Loucy (cell line): ENCODE measurements around the gene NIP7.

ENCODE experiments used
- H2AFZ ChIP-seq: fragments of 200-600 bp; sonication (generic); 2 replicates; pipeline ENCODE4 v1.6.0; 2016; ENCODE audit warnings: antibody characterized with exemption, mild to moderate bottlenecking, low read length, moderate library complexity
- H3F3A ChIP-seq: fragments of 200-600 bp; 2 replicates; pipeline ENCODE4 v1.6.0; 2016; ENCODE audit warnings: antibody characterized with exemption, low read depth, mild to moderate bottlenecking
- H3K27me3 ChIP-seq: fragments of 200-600 bp; sonication (generic); 2 replicates; pipeline ENCODE4 v1.6.1; 2014; ENCODE audit warnings: low read length, mild to moderate bottlenecking; ENCODE audit not compliant: insufficient read depth, poor library complexity, severe bottlenecking
- H3K36me3 ChIP-seq: fragments of 200-600 bp; sonication (generic); 2 replicates; pipeline ENCODE4 v1.6.1; 2016; ENCODE audit warnings: low read length; ENCODE audit not compliant: insufficient read depth
- H3K4me1 ChIP-seq: fragments of 200-600 bp; sonication (generic); 2 replicates; pipeline ENCODE4 v1.5.1; 2014; ENCODE audit warnings: low read length, mild to moderate bottlenecking; ENCODE audit not compliant: insufficient read depth, poor library complexity, severe bottlenecking
- H3K4me2 ChIP-seq: fragments of 200-600 bp; sonication (generic); 2 replicates; pipeline ENCODE4 v1.6.0; 2014; ENCODE audit warnings: antibody characterized with exemption, low read length, low read depth, mild to moderate bottlenecking; ENCODE audit not compliant: poor library complexity, severe bottlenecking
- H3K4me3 ChIP-seq: fragments of 200-600 bp; sonication (generic); 2 replicates; pipeline ENCODE4 v1.5.1; 2014; ENCODE audit warnings: low read length, mild to moderate bottlenecking, mixed read lengths; ENCODE audit not compliant: poor library complexity, severe bottlenecking
- H3K79me2 ChIP-seq: fragments of 200-600 bp; sonication (generic); 2 replicates; pipeline ENCODE4 v1.6.1; 2014; ENCODE audit warnings: low read length; ENCODE audit not compliant: insufficient read depth
- H3K9ac ChIP-seq: fragments of 200-600 bp; sonication (generic); 2 replicates; pipeline ENCODE4 v1.6.0; 2014; ENCODE audit warnings: mild to moderate bottlenecking, low read depth, low read length, moderate library complexity; ENCODE audit not compliant: poor library complexity, severe bottlenecking
- H3K9me2 ChIP-seq: fragments of 200-600 bp; sonication (generic); replicated peaks from 2 replicates; pipeline ENCODE4 v1.6.1; 2016; ENCODE audit warnings: low read depth, low read length, mixed read lengths
- H3K9me3 ChIP-seq: fragments of 200-600 bp; sonication (generic); 2 replicates; pipeline ENCODE4 v1.6.1; 2014; ENCODE audit warnings: mild to moderate bottlenecking, antibody characterized with exemption, low read length, low read depth; ENCODE audit not compliant: insufficient read depth
- H4K20me1 ChIP-seq: fragments of 200-600 bp; sonication (generic); 2 replicates; pipeline ENCODE4 v1.6.0; 2014; ENCODE audit warnings: antibody characterized with exemption, low read length, mild to moderate bottlenecking; ENCODE audit not compliant: insufficient read depth, poor library complexity, severe bottlenecking
- EZH2phosphoT487 ChIP-seq: fragments of 200-600 bp; IDR thresholded peaks from 2 replicates; pipeline ENCODE4 v1.6.1; 2018; ENCODE audit warnings: antibody characterized with exemption, mild to moderate bottlenecking, moderate library complexity, borderline replicate concordance
- TF ChIP-seq, protein P1 (sequence below): fragments of 200-600 bp; sonication (generic); conservative IDR thresholded peaks from 2 replicates; pipeline ENCODE4 v1.5.1; 2014; ENCODE audit warnings: mild to moderate bottlenecking, antibody characterized with exemption, low read length

Gene NIP7

GRCh38 chr16:69319826-69320739, 19.5 kb upstream of the NIP7 start:
- H3K4me3 ChIP-seq, result no peak overlapping the region
- no peaks in the 10 kb centered on the region for H3K9me2 ChIP-seq
- H3K9me3 ChIP-seq, result no peaks in the 10 kb centered on the region
- TF ChIP-seq, protein P1, sequence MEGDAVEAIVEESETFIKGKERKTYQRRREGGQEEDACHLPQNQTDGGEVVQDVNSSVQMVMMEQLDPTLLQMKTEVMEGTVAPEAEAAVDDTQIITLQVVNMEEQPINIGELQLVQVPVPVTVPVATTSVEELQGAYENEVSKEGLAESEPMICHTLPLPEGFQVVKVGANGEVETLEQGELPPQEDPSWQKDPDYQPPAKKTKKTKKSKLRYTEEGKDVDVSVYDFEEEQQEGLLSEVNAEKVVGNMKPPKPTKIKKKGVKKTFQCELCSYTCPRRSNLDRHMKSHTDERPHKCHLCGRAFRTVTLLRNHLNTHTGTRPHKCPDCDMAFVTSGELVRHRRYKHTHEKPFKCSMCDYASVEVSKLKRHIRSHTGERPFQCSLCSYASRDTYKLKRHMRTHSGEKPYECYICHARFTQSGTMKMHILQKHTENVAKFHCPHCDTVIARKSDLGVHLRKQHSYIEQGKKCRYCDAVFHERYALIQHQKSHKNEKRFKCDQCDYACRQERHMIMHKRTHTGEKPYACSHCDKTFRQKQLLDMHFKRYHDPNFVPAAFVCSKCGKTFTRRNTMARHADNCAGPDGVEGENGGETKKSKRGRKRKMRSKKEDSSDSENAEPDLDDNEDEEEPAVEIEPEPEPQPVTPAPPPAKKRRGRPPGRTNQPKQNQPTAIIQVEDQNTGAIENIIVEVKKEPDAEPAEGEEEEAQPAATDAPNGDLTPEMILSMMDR, result no peak
- TF ChIP-seq EZH2phosphoT487, result no peak
- H3K4me2 ChIP-seq, result no peak overlapping the region
- no peak overlapping the region for H3K9ac ChIP-seq
- H4K20me1 ChIP-seq, result peaks cover 15% of the 10 kb centered on the region
- peaks cover 7% of the 10 kb centered on the region for H3K4me1 ChIP-seq
- no peaks in the 10 kb centered on the region for H3K27me3 ChIP-seq
- no peak overlapping the region for H2AFZ ChIP-seq
- peaks cover 87% of the 10 kb centered on the region; the same call in 1 of the 2 replicates for H3K36me3 ChIP-seq
- H3K79me2 ChIP-seq, result peaks cover 63% of the 10 kb centered on the region
- H3F3A ChIP-seq, result no peaks in the 10 kb centered on the region

GRCh38 chr16:69320740-69321073, 18.9 kb upstream of the NIP7 start:
- H3K36me3 ChIP-seq, result peaks cover 87% of the 10 kb centered on the region; the same call in 1 of the 2 replicates
- peaks cover 63% of the 10 kb centered on the region for H3K79me2 ChIP-seq
- peaks cover 9% of the 10 kb centered on the region for H3K4me1 ChIP-seq
- no peak overlapping the region for H3K4me3 ChIP-seq
- H3K9me3 ChIP-seq, result no peaks in the 10 kb centered on the region
- H3K9ac ChIP-seq, result no peak overlapping the region
- H3K9me2 ChIP-seq, result no peaks in the 10 kb centered on the region
- no peak overlapping the region for H3K4me2 ChIP-seq
- no peak for TF ChIP-seq EZH2phosphoT487
- TF ChIP-seq, protein P1, result no peak
- H3F3A ChIP-seq, result no peaks in the 10 kb centered on the region
- H4K20me1 ChIP-seq, result peaks cover 19% of the 10 kb centered on the region
- no peaks in the 10 kb centered on the region for H3K27me3 ChIP-seq
- H2AFZ ChIP-seq, result no peak overlapping the region

GRCh38 chr16:69321080-69321479, 18.5 kb upstream of the NIP7 start:
- Histone ChIP-seq H3F3A (no peaks in the 10 kb centered on the region), H3K4me1 (peaks cover 12% of the 10 kb centered on the region), H3K36me3 (peaks cover 87% of the 10 kb centered on the region; the same call in 1 of the 2 replicates), H3K4me2 (no peak overlapping the region), H3K27me3 (no peaks in the 10 kb centered on the region), H2AFZ (no peak overlapping the region), H3K9ac (no peak overlapping the region), H3K4me3 (no peak overlapping the region), H3K9me3 (no peaks in the 10 kb centered on the region), H4K20me1 (peaks cover 20% of the 10 kb centered on the region), H3K79me2 (peaks cover 63% of the 10 kb centered on the region), H3K9me2 (no peaks in the 10 kb centered on the region)
- no peak for TF ChIP-seq EZH2phosphoT487
- TF ChIP-seq, protein P1, result no peak
